NCI-H510A treated with DMSO at 0.1 percent for 48 hours (cell line): ENCODE measurements around the gene COX8C.
"Not testable (repeated sequence)": the region's sequence is repeated elsewhere in the genome, so short reads cannot be mapped to it uniquely, and the experiment has no call there.

ENCODE experiments used
- DNase-seq: peaks from one replicate; lab custom pipeline; 2025; lab: John Stamatoyannopoulos, UW

Gene COX8C

GRCh38 chr14:93369713-93370266 is 22.8 kb downstream of the COX8C start:
- DNase-seq: no peak

DNA sequence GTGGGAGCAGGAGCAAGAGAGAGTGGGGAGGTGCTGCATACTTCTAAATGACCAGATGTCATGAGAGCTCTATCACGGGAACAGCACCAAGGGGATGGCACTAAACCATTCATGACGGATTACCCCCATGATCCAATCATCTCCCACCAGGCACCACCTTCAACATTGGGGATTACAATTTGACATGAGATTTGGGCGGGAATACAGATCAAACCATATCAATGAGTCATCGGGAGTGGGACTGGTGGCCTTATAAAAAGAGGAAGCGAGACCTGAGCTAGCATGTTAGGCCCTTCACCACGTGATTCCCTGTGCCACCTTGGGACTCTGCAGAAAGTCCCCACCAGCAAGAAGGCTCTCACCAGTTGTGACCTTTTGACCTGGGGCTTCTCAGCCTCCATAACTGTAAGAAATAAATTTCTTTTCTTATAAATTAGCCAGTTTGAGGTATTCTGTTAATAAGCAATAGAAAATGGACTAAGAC is 28.7 kb downstream of the COX8C start:
- no peak for DNase-seq

DNA sequence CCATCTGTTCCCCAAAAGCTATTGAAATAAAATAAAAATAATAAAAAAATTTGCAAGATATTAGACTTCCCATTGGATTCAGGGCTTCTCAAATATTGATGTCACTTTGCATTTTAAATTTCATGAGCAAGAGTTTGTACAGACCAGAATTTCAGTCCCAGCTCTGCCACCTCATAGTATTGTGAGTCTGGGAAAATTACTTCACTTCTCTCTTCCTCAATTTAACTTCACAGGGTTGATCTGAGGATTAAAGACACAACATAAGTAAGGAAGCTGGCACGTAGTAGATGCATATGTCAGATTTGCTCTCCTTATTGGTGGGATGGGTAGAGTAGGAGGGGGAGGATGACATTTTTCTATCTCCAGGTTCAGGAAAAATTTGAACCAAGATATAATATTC is 32.8 kb downstream of the COX8C start:
- no peak for DNase-seq

GRCh38 chr14:93381644-93382043 is 34.7 kb downstream of the COX8C start:
- no peak for DNase-seq

- not testable (repeated sequence) for DNase-seq
Observed at GRCh38 chr14:93384256-93384655, 37.3 kb downstream of the COX8C start.

DNA sequence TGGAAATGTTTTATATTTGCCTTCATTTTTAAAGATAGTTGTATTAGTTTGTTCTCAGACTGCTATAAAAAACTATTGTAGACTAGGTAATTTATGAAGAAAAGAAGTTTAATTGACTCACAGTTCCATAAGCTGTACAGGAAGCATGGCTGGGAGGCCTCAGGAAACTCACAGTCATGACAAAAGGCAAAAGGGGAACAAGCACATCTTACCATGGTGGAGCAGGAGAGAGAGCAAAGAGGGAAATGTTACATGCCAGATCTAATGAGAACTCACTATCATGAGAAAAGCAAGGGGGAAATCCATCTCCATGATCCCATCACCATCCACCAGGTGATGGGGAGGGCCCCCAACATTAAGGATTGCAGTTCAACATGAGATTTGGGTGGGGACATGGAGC is 48.2 kb downstream of the COX8C start:
- DNase-seq: no peak

GRCh38 chr14:93396456-93396855 is 49.5 kb downstream of the COX8C start:
- DNase-seq: no peak
